IMR-90 (cell line): ENCODE measurements around the gene ZFP36L1. TPM values are rescaled to one million over a fixed set of nuclear protein-coding genes. Genes with fewer than 3 reads are reported as not detected.
A peak's percentile ranks its signal among the peaks of the same experiment; 100 is the strongest.

ENCODE experiments used
- ATAC-seq: fragments of 200-7000 bp; cut with Tn5 transposase; 2 replicates; pipeline ENCODE4 v1.9.1; 2020; ENCODE audit warnings: low read depth, mild to moderate bottlenecking, moderate library complexity
- BruUV-seq: library from RNA; stranded (reverse); fragments of 400-500 nt; replicated peaks from 2 replicates; lab custom pipeline; 2021; lab: Mats Ljungman, UMichigan
- CTCF ChIA-PET: fragments of 300-600 bp; formaldehyde crosslinking; extraction: SDS; loops from one replicate; lab custom pipeline; 2021; ENCODE audit warnings: antibody characterized with exemption; lab: Yijun Ruan, JAX
- POLR2A ChIA-PET: fragments of 300-600 bp; sonication (Branson Sonifier 250); formaldehyde crosslinking; loops from one replicate; lab custom pipeline; 2022; ENCODE audit warnings: antibody characterized with exemption; ENCODE audit not compliant: unreplicated experiment; lab: Charles Lee
- DNase-seq: peaks from one replicate; pipeline ENCODE4 v3.0.0; 2013
- H2AFZ ChIP-seq: replicated peaks from 2 replicates; pipeline ENCODE3; 2013; ENCODE audit warnings: low read length, mild to moderate bottlenecking; ENCODE audit not compliant: poor library complexity
- H2AK5ac ChIP-seq: 2 replicates; pipeline ENCODE4 v1.6.1; 2013; ENCODE audit warnings: low read depth, low read length, inconsistent platforms
- H2AK9ac ChIP-seq: replicated peaks from 2 replicates; pipeline ENCODE3; 2013; ENCODE audit warnings: mild to moderate bottlenecking, low read depth, low read length, moderate library complexity; ENCODE audit not compliant: poor library complexity
- H2BK120ac ChIP-seq: 2 replicates; pipeline ENCODE4 v1.6.1; 2013; ENCODE audit warnings: low read depth, low read length, inconsistent platforms
- H2BK15ac ChIP-seq: 3 replicates; pipeline ENCODE4 v1.6.1; 2013; ENCODE audit warnings: low read depth, low read length, inconsistent platforms
- H2BK20ac ChIP-seq: 2 replicates; pipeline ENCODE4 v1.6.1; 2013; ENCODE audit warnings: low read depth, mild to moderate bottlenecking, inconsistent platforms, low read length, moderate library complexity
- H2BK5ac ChIP-seq: 2 replicates; pipeline ENCODE4 v1.6.1; 2013; ENCODE audit warnings: mild to moderate bottlenecking, low read depth, low read length, inconsistent platforms; ENCODE audit not compliant: poor library complexity, severe bottlenecking
- H3K14ac ChIP-seq: replicated peaks from 2 replicates; pipeline ENCODE4 v1.6.1; 2013; ENCODE audit warnings: low read depth, low read length, inconsistent platforms
- H3K18ac ChIP-seq: 2 replicates; pipeline ENCODE4 v1.6.1; 2013; ENCODE audit warnings: low read depth, low read length, control low read depth
- H3K23ac ChIP-seq: 2 replicates; pipeline ENCODE4 v1.6.1; 2013; ENCODE audit warnings: low read depth, low read length, inconsistent platforms
- H3K27ac ChIP-seq: 2 replicates; pipeline ENCODE4 v1.5.1; 2013; ENCODE audit warnings: mild to moderate bottlenecking, control low read depth, low read length; ENCODE audit not compliant: insufficient read depth
- H3K27me3 ChIP-seq: 2 replicates; pipeline ENCODE4 v1.6.1; 2013; ENCODE audit warnings: low read length; ENCODE audit not compliant: control insufficient read depth, insufficient read depth
- H3K36me3 ChIP-seq: 2 replicates; pipeline ENCODE4 v1.6.1; 2013; ENCODE audit warnings: low read length, mixed read lengths; ENCODE audit not compliant: control insufficient read depth, insufficient read depth
- H3K4ac ChIP-seq: 2 replicates; pipeline ENCODE4 v1.6.1; 2013; ENCODE audit warnings: low read depth, low read length, inconsistent platforms
- H3K4me1 ChIP-seq: 2 replicates; pipeline ENCODE4 v1.6.1; 2013; ENCODE audit warnings: low read length, mixed read lengths; ENCODE audit not compliant: control insufficient read depth, insufficient read depth
- H3K4me2 ChIP-seq: 2 replicates; pipeline ENCODE4 v1.6.1; 2013; ENCODE audit warnings: low read depth, mild to moderate bottlenecking, control low read depth, low read length, moderate library complexity
- H3K4me3 ChIP-seq: 2 replicates; pipeline ENCODE4 v1.5.1; 2013; ENCODE audit warnings: low read depth, mild to moderate bottlenecking, control low read depth, low read length, moderate library complexity; ENCODE audit not compliant: insufficient read depth
- H3K56ac ChIP-seq: 2 replicates; pipeline ENCODE4 v1.6.1; 2013; ENCODE audit warnings: low read length, inconsistent platforms; ENCODE audit not compliant: insufficient read depth; ENCODE audit errors: extremely low read depth
- H3K79me1 ChIP-seq, 2 experiments: 2 replicates each; pipeline ENCODE4 v1.6.1; 2013; ENCODE audit warnings: low read length in 2 of 2, inconsistent platforms in 1 of 2, low read depth in 1 of 2
- H3K9ac ChIP-seq: 2 replicates; pipeline ENCODE4 v1.6.1; 2013; ENCODE audit warnings: low read depth, low read length, control low read depth
- H3K9me1 ChIP-seq: 2 replicates; pipeline ENCODE4 v1.6.1; 2013; ENCODE audit warnings: low read length, inconsistent platforms; ENCODE audit not compliant: insufficient read depth
- H3K9me3 ChIP-seq: 2 replicates; pipeline ENCODE4 v1.6.1; 2013; ENCODE audit warnings: low read length; ENCODE audit not compliant: control insufficient read depth, insufficient read depth
- H4K20me1 ChIP-seq: 2 replicates; pipeline ENCODE4 v1.6.1; 2013; ENCODE audit warnings: low read length, inconsistent platforms; ENCODE audit not compliant: insufficient read depth
- H4K5ac ChIP-seq: 2 replicates; pipeline ENCODE4 v1.6.1; 2013; ENCODE audit warnings: mild to moderate bottlenecking, low read depth, low read length, control low read depth
- H4K8ac ChIP-seq, 2 experiments: 2 replicates each; pipeline ENCODE4 v1.6.1; 2013; ENCODE audit warnings: low read depth in 2 of 2, low read length in 2 of 2, control low read depth in 1 of 2, inconsistent platforms in 1 of 2
- H4K91ac ChIP-seq: 2 replicates; pipeline ENCODE4 v1.6.1; 2013; ENCODE audit warnings: low read depth, low read length, inconsistent platforms; ENCODE audit not compliant: insufficient read depth
- NFE2L2 ChIP-seq: fragments of 150-350 bp; IDR thresholded peaks from 2 replicates; pipeline ENCODE4 v1.6.1; 2016; ENCODE audit warnings: low read depth, mild to moderate bottlenecking, low read length
- POLR2A ChIP-seq: IDR thresholded peaks from 2 replicates; pipeline ENCODE4 v1.6.1; 2012; ENCODE audit warnings: mild to moderate bottlenecking, low read depth, low read length
- WGBS, 2 experiments: methylation state at CpG; one replicate each; pipeline versions ENCODE4 v1.1.5 to v1.1.7; 2013; ENCODE audit warnings: missing lambda C conversion rate in 2 of 2; ENCODE audit not compliant: insufficient read length in 1 of 2; ENCODE audit errors: extremely low coverage in 2 of 2; 5-methylcytosine and 5-hydroxymethylcytosine counted together
- dilution Hi-C: fragments of 300-500 bp; cut with HindIII; formaldehyde crosslinking; loops from one replicate; pipeline ENCODE4 v1.14.3; 2018; ENCODE audit warnings: low sequenced_read_pairs; ENCODE audit not compliant: unreplicated experiment
- in situ Hi-C: fragments of 300-500 bp; cut with MboI; formaldehyde crosslinking; loops from 3 replicates; pipeline ENCODE4 v1.14.3; 2019; ENCODE audit warnings: low sequenced_read_pairs, inconsistent platforms, mixed read lengths
- intact Hi-C: fragments of 100-400 bp; cut with micrococcal nuclease; formaldehyde crosslinking; loops from 2 replicates; pipeline ENCODE4 v1.10.0; 2022
- polyA plus RNA-seq, 3 experiments: library from polyadenylated mRNA; depleted of rRNA; stranded (reverse); fragments of >200 nt; gene quantifications; 2 replicates each; pipeline ENCODE4 v1.2.3, GENCODE V29; 2012; ENCODE audit warnings: low replicate concordance in 1 of 3
- total RNA-seq: library from RNA; depleted of rRNA; stranded (reverse); fragments of >200 nt; gene quantifications from 2 replicates; pipeline ENCODE4 v1.2.3, GENCODE V29; 2012

The ZFP36L1 gene
- total and polyA plus RNA-seq, 2 of the 4 experiments (the other 2 are of a cell fraction), result 6.5 to 140 TPM

DNA sequence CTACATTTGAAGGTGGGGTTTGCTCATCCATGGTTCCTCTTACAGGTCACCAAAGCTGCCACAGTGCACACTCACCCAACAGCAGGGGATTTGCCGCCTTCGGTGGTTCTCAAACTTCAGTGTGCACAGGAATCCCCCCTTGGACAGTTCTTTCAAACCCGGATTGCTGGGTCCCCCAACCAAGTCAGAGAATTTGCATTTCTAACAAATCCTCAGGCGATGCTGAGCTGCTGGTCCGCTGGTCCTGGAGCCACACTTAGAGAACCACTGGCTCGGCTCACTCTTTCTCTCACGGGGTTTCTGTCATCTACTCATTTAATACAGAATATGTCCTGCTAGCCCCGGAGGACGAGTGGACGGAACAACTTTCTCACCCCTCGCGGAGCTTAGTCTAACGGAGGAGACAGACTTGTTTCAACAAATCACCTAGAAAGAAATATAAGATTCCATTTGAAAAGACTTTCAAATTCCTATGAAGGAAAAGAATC lies 24.1 kb upstream of the ZFP36L1 start:
- dilution Hi-C loops, result no loop called here
- Histone ChIP-seq H3K9ac (peak overlapping the region; percentile 29; the same call in 1 of the 2 replicates), H3K23ac (no peak overlapping the region), H3K14ac (peak overlapping the region; percentile 84), H3K18ac (peak overlapping the region; percentile 60; the same call in 1 of the 2 replicates), H3K79me1 (peaks cover 10 to 29% of the 10 kb centered on the region in 2 experiments), H4K5ac (peak overlapping the region; percentile 45; the same call in 1 of the 2 replicates), H2BK120ac (peak overlapping the region; percentile 96), H2AK9ac (peak overlapping the region; percentile 91), H4K8ac (peak overlapping the region in 1 of 2 experiments; percentile 86; a peak in 3 of 4 replicates), H3K27me3 (no peaks in the 10 kb centered on the region), H3K27ac (peak overlapping the region; percentile 56), H3K9me3 (no peaks in the 10 kb centered on the region), H3K36me3 (no peaks in the 10 kb centered on the region), H2BK15ac (peak overlapping the region; percentile 67; the same call in 2 of the 3 replicates), H4K20me1 (no peaks in the 10 kb centered on the region), H2AK5ac (peak overlapping the region; percentile 98), H2BK20ac (peak overlapping the region; percentile 91), H3K9me1 (peaks cover 19% of the 10 kb centered on the region), H3K4me3 (no peak overlapping the region), H3K4me2 (peak overlapping the region; percentile 28; the same call in 1 of the 2 replicates), H4K91ac (peak overlapping the region; percentile 88), H3K56ac (0 out of 2 replicates have a peak overlapping the region, but pooled peaks have one; percentile 8), H2AFZ (peak overlapping the region; percentile 94), H3K4me1 (peaks cover 24% of the 10 kb centered on the region), H2BK5ac (no peak overlapping the region), H3K4ac (peak overlapping the region; percentile 92)
- 23% methylated on average over 6 of the region's 13 CpGs; no CpG with 5 or more reads in 1 of the 2 experiments for WGBS, 2 experiments
- no peak for TF ChIP-seq NFE2L2
- no peak for TF ChIP-seq POLR2A
- ChIA-PET CTCF (interaction anchor here (0.5 to 1.6 kb wide), 2 partner anchors 27 to 243 kb away, joined by 3 read pairs; no protein-coding TSS in a partner anchor), POLR2A (interaction anchor here (2.8 to 3.0 kb wide), 2 partner anchors 24 to 27 kb away, joined by 42 to 50 read pairs; partner anchors contain the start of gene ZFP36L1)
- intact Hi-C loops, result loop anchor here (1.0 to 10.0 kb wide), 7 partner anchors 24 to 980 kb away; partner anchors contain the start of gene ZFP36L1
- BruUV-seq, result no TSS peak
- DNase-seq (no peak), ATAC-seq (no peak)
- in situ Hi-C loops, result loop anchor here (5.0 kb wide), 2 partner anchors 570 to 980 kb away; no protein-coding TSS in a partner anchor
